ENCODE results near the gene GAS7. TPM values are rescaled to one million over a fixed set of nuclear protein-coding genes. Genes with fewer than 3 reads are reported as not detected.

The GAS7 gene
- total and polyA plus RNA-seq, 2 experiments from 2014 or later, result 25.8 to 27.3 TPM

DNA sequence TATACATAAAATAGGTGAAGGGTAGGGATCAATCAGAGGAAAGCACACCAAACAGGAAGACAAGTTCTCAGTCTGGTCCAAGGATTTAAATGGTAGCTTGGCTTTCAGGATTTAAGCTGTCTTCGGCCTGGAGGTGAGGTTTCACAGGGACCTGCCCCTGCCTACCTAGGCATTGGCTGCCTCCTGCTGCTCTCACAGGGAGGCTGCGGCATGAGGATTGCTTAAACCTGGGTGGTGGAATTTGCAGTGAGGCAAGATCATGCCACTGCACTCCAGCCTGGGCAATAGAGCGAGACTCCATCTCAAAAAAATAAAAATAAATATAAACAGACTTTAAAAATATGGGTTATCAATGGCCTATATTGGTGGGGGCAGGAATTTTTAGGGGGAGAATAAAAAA is 114.5 kb downstream of the GAS7 start:
- TF ChIP-seq EZH2 (IDR thresholded peaks at IDR 0.05; ENCODE audit: borderline replicate concordance) (no peak), EZH2phosphoT487 (IDR thresholded peaks at IDR 0.05; ENCODE audit: low read depth, severe bottlenecking, unreplicated experiment) (no peak)
- TF ChIP-seq, protein P1, sequence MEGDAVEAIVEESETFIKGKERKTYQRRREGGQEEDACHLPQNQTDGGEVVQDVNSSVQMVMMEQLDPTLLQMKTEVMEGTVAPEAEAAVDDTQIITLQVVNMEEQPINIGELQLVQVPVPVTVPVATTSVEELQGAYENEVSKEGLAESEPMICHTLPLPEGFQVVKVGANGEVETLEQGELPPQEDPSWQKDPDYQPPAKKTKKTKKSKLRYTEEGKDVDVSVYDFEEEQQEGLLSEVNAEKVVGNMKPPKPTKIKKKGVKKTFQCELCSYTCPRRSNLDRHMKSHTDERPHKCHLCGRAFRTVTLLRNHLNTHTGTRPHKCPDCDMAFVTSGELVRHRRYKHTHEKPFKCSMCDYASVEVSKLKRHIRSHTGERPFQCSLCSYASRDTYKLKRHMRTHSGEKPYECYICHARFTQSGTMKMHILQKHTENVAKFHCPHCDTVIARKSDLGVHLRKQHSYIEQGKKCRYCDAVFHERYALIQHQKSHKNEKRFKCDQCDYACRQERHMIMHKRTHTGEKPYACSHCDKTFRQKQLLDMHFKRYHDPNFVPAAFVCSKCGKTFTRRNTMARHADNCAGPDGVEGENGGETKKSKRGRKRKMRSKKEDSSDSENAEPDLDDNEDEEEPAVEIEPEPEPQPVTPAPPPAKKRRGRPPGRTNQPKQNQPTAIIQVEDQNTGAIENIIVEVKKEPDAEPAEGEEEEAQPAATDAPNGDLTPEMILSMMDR (IDR thresholded peaks at IDR 0.05; ENCODE audit: poor library complexity), result no peak
- Histone ChIP-seq H3K4me2 (no peak overlapping the region), H3K36me3 (replicated peaks; ENCODE audit: insufficient read depth, low read depth) (no peaks in the 10 kb centered on the region), H4K20me1 (ENCODE audit: insufficient read depth, poor library complexity, severe bottlenecking) (no peaks in the 10 kb centered on the region), H3K4me1 (ENCODE audit: insufficient read depth) (peaks cover 12% of the 10 kb centered on the region), H3K4me3 (no peak overlapping the region), H3K79me2 (peaks cover 24% of the 10 kb centered on the region), H3K27me3 (no peaks in the 10 kb centered on the region), H2AFZ (no peak overlapping the region), H3K9me2 (replicated peaks; ENCODE audit: insufficient read depth) (no peaks in the 10 kb centered on the region), H3K27ac (no peak overlapping the region), H3K9me3 (ENCODE audit: low read depth) (no peaks in the 10 kb centered on the region)
- DNase-seq (ENCODE audit: low spot score), result no peak
- WGBS (ENCODE audit: low lambda C conversion rate, missing lambda C conversion rate), result 86% methylated on average over 3 of the region's 3 CpGs

DNA sequence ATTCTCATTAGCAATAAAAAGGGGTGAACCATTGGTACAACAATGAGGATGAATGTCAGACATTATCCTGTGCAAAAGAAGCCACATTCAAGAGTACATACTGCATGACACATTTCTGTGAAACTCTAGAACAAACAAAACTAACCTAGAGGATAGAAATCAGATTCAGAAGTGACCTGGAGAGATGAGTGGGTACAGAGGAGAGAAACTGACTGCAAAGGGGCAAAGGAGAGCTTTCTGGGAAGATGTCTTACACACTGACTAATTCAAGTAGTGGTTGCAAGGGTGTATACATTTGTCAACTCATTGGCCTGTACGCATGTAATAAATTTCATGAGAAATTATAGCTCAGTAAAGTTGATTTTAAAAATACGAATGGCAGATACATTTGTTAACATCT is 115.6 kb downstream of the GAS7 start:
- DNase-seq (ENCODE audit: low spot score), result no peak
- Histone ChIP-seq H3K4me1 (ENCODE audit: insufficient read depth) (peaks cover 9% of the 10 kb centered on the region), H4K20me1 (ENCODE audit: insufficient read depth, poor library complexity, severe bottlenecking) (no peaks in the 10 kb centered on the region), H3K4me2 (no peak overlapping the region), H3K27me3 (no peaks in the 10 kb centered on the region), H3K4me3 (no peak overlapping the region), H3K27ac (no peak overlapping the region), H3K79me2 (peaks cover 29% of the 10 kb centered on the region), H3K9me2 (replicated peaks; ENCODE audit: insufficient read depth) (no peaks in the 10 kb centered on the region), H3K9me3 (ENCODE audit: low read depth) (no peaks in the 10 kb centered on the region), H3K36me3 (replicated peaks; ENCODE audit: insufficient read depth, low read depth) (no peaks in the 10 kb centered on the region), H2AFZ (no peak overlapping the region)
- TF ChIP-seq EZH2 (IDR thresholded peaks at IDR 0.05; ENCODE audit: borderline replicate concordance) (no peak), EZH2phosphoT487 (IDR thresholded peaks at IDR 0.05; ENCODE audit: low read depth, severe bottlenecking, unreplicated experiment) (no peak)
- TF ChIP-seq, protein P1 (IDR thresholded peaks at IDR 0.05; ENCODE audit: poor library complexity), result no peak
- 96% methylated on average over 2 of the region's 2 CpGs for WGBS (ENCODE audit: low lambda C conversion rate, missing lambda C conversion rate)

DNA sequence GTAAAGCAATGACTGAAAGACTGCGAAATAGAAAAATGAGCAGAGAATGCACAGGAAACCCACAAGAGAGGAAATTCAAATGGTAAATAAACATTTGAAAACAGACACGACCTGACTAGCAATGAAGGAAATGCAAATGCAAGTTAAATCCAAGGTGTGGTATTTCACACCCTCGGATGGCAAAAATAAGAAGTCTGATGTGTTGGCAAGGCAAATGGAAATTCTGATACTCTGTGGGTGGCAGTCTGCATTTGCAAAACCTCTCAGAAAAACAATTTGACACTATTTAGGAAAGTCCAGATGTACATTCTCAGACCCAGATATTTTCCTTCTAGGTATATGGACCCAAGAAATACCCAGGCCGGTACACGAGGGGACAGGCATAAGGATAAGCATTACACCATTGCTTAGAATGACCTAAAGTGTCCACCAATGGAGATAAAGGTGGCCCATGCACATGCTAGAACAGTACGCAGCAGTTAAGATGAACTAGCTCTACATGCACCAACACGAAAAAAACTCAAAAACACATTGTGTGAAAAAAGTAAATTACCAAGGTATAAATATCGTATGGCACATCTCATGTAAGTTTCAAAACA is 116.7 kb downstream of the GAS7 start:
- H3K79me2 ChIP-seq, result peaks cover 29% of the 10 kb centered on the region
- H2AFZ ChIP-seq, result no peak overlapping the region
- H3K27ac ChIP-seq, result no peak overlapping the region
- H3K36me3 ChIP-seq (replicated peaks; ENCODE audit: insufficient read depth, low read depth), result no peaks in the 10 kb centered on the region
- 75% methylated on average over 8 of the region's 8 CpGs for WGBS (ENCODE audit: low lambda C conversion rate, missing lambda C conversion rate)
- peaks cover 5% of the 10 kb centered on the region for H3K4me1 ChIP-seq (ENCODE audit: insufficient read depth)
- no peaks in the 10 kb centered on the region for H3K27me3 ChIP-seq
- TF ChIP-seq, protein P1 (IDR thresholded peaks at IDR 0.05; ENCODE audit: poor library complexity), result no peak
- TF ChIP-seq EZH2 (IDR thresholded peaks at IDR 0.05; ENCODE audit: borderline replicate concordance) (no peak), EZH2phosphoT487 (IDR thresholded peaks at IDR 0.05; ENCODE audit: low read depth, severe bottlenecking, unreplicated experiment) (no peak)
- H4K20me1 ChIP-seq (ENCODE audit: insufficient read depth, poor library complexity, severe bottlenecking), result no peaks in the 10 kb centered on the region
- no peak for DNase-seq (ENCODE audit: low spot score)
- H3K4me2 ChIP-seq, result no peak overlapping the region
- no peaks in the 10 kb centered on the region for H3K9me3 ChIP-seq (ENCODE audit: low read depth)
- H3K9me2 ChIP-seq (replicated peaks; ENCODE audit: insufficient read depth), result no peaks in the 10 kb centered on the region
- no peak overlapping the region for H3K4me3 ChIP-seq
